HepG2 (cell line): Measurements from ENCODE around the gene NDE1. TPM values are rescaled to one million over a fixed set of nuclear protein-coding genes. Genes with fewer than 3 reads are reported as not detected.

Experiments used
- ARID2 ChIP-seq: sonication (generic); formaldehyde crosslinking; IDR thresholded peaks from 2 replicates; pipeline ENCODE4 v1.8.1; 2022; ENCODE audit warnings: mild to moderate bottlenecking, missing genetic modification reagents, borderline replicate concordance
- GTF3A ChIP-seq: sonication (generic); formaldehyde crosslinking; conservative IDR thresholded peaks from 2 replicates; pipeline ENCODE4 v1.4.0; 2020; ENCODE audit warnings: mild to moderate bottlenecking, missing genetic modification reagents
- ISX ChIP-seq: sonication (generic); formaldehyde crosslinking; conservative IDR thresholded peaks from 2 replicates; pipeline ENCODE4 v1.5.0; 2020; ENCODE audit warnings: missing genetic modification reagents
- NFYB ChIP-seq: sonication (generic); formaldehyde crosslinking; IDR thresholded peaks from 2 replicates; pipeline ENCODE4 v1.4.0; 2020; ENCODE audit warnings: missing genetic modification reagents
- TBX2 ChIP-seq: sonication (generic); formaldehyde crosslinking; IDR thresholded peaks from 2 replicates; pipeline ENCODE4 v1.5.0; 2020; ENCODE audit warnings: missing genetic modification reagents, mild to moderate bottlenecking, borderline replicate concordance
- ZFP41 ChIP-seq: sonication (generic); formaldehyde crosslinking; IDR thresholded peaks from 2 replicates; pipeline ENCODE4 v1.4.0; 2020; ENCODE audit warnings: mild to moderate bottlenecking, missing genetic modification reagents, borderline replicate concordance
- polyA plus RNA-seq, 8 experiments: library from polyadenylated mRNA; depleted of rRNA in 3 of 8; stranded (reverse) in 7 of 8; unstranded in 1 of 8; fragments of >200 nt; fragmentation: Illumina TruSeq in 4 of 8; extraction: Trizol in 4 of 8; gene quantifications; 2 replicates each; pipeline versions ENCODE4 v1.2.1 to v1.2.3, GENCODE V29; 2011 to 2016; ENCODE audit warnings: low read depth in 4 of 8, missing spikeins in 1 of 8, mixed read lengths in 1 of 8; ENCODE audit not compliant: insufficient read depth in 1 of 8
- total RNA-seq, 5 experiments: library from RNA; depleted of rRNA; stranded (reverse); fragments of >200 nt; fragmentation: Illumina TruSeq; extraction: Trizol; gene quantifications; 2 replicates each; pipeline ENCODE4 v1.2.3, GENCODE V29; 2016; ENCODE audit warnings: low read depth in 1 of 5
- TF ChIP-seq, protein P1 (sequence below): sonication (generic); formaldehyde crosslinking; IDR thresholded peaks from 2 replicates; pipeline ENCODE4 v1.9.0; 2021; ENCODE audit warnings: missing genetic modification reagents, borderline replicate concordance
- TF ChIP-seq, protein P2 (sequence below): sonication (generic); formaldehyde crosslinking; IDR thresholded peaks from 2 replicates; pipeline ENCODE4 v1.4.0; 2020; ENCODE audit warnings: mild to moderate bottlenecking, missing genetic modification reagents, borderline replicate concordance
- TF ChIP-seq, protein P3 (sequence below): sonication (generic); formaldehyde crosslinking; conservative IDR thresholded peaks from 2 replicates; pipeline ENCODE4 v1.4.0; 2020; ENCODE audit warnings: missing genetic modification reagents
- TF ChIP-seq, protein P4 (sequence below): sonication (generic); formaldehyde crosslinking; IDR thresholded peaks from 2 replicates; pipeline ENCODE4 v1.8.1; 2023; ENCODE audit warnings: mild to moderate bottlenecking, missing genetic modification reagents, borderline replicate concordance
- TF ChIP-seq, protein P5 (sequence below): sonication (generic); formaldehyde crosslinking; IDR thresholded peaks from 2 replicates; pipeline ENCODE4 v1.4.0; 2020; ENCODE audit warnings: mild to moderate bottlenecking, missing genetic modification reagents

The NDE1 gene
- total and polyA plus RNA-seq, 2 of the 13 experiments (the other 11 are each of a cell fraction or from before 2014, with no cell fraction given): 40.9 to 72.5 TPM

DNA sequence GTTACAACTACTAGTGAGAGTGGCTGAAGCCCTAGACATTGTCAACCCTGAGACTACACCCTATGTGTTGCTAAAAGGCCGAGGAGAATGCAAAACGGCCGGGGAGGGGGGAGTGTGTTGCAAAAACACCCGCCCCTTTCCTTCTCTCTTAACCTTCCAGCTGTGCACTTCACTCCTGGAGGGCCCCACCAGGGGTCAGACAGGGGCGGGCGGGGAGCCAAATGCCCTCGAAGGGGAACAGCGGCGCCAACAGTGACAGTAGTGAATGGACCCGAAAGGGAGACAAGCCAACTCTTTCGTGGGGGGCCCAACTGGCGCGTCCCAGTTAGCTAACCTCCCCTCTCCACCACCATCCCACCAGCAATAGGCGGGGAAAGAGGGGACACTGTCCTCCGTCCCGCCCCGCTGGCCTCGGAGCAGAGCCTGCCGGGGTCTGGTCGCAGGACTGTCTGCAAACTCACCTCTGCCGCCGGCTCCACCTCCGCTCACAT, 7.4 kb upstream of the NDE1 start (continued):
- TF ChIP-seq, protein P1, sequence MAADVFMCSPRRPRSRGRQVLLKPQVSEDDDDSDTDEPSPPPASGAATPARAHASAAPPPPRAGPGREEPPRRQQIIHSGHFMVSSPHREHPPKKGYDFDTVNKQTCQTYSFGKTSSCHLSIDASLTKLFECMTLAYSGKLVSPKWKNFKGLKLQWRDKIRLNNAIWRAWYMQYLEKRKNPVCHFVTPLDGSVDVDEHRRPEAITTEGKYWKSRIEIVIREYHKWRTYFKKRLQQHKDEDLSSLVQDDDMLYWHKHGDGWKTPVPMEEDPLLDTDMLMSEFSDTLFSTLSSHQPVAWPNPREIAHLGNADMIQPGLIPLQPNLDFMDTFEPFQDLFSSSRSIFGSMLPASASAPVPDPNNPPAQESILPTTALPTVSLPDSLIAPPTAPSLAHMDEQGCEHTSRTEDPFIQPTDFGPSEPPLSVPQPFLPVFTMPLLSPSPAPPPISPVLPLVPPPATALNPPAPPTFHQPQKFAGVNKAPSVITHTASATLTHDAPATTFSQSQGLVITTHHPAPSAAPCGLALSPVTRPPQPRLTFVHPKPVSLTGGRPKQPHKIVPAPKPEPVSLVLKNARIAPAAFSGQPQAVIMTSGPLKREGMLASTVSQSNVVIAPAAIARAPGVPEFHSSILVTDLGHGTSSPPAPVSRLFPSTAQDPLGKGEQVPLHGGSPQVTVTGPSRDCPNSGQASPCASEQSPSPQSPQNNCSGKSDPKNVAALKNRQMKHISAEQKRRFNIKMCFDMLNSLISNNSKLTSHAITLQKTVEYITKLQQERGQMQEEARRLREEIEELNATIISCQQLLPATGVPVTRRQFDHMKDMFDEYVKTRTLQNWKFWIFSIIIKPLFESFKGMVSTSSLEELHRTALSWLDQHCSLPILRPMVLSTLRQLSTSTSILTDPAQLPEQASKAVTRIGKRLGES: no peak
- TF ChIP-seq ISX (CRISPR knock-in tag) (no peak), TBX2 (CRISPR knock-in tag) (peak; percentile 88), ZFP41 (CRISPR knock-in tag) (peak; percentile 43; the same call in 1 of the 2 replicates), NFYB (CRISPR knock-in tag) (peak; percentile 6; the same call in 1 of the 2 replicates), ARID2 (CRISPR knock-in tag) (peak; percentile 99), GTF3A (CRISPR knock-in tag) (peak; percentile 62; the same call in 1 of the 2 replicates)
- TF ChIP-seq, protein P2, sequence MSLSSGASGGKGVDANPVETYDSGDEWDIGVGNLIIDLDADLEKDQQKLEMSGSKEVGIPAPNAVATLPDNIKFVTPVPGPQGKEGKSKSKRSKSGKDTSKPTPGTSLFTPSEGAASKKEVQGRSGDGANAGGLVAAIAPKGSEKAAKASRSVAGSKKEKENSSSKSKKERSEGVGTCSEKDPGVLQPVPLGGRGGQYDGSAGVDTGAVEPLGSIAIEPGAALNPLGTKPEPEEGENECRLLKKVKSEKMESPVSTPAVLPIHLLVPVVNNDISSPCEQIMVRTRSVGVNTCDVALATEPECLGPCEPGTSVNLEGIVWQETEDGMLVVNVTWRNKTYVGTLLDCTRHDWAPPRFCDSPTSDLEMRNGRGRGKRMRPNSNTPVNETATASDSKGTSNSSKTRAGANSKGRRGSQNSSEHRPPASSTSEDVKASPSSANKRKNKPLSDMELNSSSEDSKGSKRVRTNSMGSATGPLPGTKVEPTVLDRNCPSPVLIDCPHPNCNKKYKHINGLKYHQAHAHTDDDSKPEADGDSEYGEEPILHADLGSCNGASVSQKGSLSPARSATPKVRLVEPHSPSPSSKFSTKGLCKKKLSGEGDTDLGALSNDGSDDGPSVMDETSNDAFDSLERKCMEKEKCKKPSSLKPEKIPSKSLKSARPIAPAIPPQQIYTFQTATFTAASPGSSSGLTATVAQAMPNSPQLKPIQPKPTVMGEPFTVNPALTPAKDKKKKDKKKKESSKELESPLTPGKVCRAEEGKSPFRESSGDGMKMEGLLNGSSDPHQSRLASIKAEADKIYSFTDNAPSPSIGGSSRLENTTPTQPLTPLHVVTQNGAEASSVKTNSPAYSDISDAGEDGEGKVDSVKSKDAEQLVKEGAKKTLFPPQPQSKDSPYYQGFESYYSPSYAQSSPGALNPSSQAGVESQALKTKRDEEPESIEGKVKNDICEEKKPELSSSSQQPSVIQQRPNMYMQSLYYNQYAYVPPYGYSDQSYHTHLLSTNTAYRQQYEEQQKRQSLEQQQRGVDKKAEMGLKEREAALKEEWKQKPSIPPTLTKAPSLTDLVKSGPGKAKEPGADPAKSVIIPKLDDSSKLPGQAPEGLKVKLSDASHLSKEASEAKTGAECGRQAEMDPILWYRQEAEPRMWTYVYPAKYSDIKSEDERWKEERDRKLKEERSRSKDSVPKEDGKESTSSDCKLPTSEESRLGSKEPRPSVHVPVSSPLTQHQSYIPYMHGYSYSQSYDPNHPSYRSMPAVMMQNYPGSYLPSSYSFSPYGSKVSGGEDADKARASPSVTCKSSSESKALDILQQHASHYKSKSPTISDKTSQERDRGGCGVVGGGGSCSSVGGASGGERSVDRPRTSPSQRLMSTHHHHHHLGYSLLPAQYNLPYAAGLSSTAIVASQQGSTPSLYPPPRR (CRISPR knock-in tag): peak; percentile 72; the same call in 1 of the 2 replicates
- TF ChIP-seq, protein P3, sequence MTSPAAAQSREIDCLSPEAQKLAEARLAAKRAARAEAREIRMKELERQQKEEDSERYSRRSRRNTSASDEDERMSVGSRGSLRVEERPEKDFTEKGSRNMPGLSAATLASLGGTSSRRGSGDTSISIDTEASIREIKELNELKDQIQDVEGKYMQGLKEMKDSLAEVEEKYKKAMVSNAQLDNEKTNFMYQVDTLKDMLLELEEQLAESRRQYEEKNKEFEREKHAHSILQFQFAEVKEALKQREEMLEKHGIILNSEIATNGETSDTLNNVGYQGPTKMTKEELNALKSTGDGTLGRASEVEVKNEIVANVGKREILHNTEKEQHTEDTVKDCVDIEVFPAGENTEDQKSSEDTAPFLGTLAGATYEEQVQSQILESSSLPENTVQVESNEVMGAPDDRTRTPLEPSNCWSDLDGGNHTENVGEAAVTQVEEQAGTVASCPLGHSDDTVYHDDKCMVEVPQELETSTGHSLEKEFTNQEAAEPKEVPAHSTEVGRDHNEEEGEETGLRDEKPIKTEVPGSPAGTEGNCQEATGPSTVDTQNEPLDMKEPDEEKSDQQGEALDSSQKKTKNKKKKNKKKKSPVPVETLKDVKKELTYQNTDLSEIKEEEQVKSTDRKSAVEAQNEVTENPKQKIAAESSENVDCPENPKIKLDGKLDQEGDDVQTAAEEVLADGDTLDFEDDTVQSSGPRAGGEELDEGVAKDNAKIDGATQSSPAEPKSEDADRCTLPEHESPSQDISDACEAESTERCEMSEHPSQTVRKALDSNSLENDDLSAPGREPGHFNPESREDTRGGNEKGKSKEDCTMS (CRISPR knock-in tag): peak; percentile 54; the same call in 1 of the 2 replicates
- TF ChIP-seq, protein P4, sequence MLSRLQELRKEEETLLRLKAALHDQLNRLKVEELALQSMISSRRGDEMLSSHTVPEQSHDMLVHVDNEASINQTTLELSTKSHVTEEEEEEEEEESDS (CRISPR knock-in tag): peak; percentile 74; the same call in 1 of the 2 replicates
- TF ChIP-seq, protein P5, sequence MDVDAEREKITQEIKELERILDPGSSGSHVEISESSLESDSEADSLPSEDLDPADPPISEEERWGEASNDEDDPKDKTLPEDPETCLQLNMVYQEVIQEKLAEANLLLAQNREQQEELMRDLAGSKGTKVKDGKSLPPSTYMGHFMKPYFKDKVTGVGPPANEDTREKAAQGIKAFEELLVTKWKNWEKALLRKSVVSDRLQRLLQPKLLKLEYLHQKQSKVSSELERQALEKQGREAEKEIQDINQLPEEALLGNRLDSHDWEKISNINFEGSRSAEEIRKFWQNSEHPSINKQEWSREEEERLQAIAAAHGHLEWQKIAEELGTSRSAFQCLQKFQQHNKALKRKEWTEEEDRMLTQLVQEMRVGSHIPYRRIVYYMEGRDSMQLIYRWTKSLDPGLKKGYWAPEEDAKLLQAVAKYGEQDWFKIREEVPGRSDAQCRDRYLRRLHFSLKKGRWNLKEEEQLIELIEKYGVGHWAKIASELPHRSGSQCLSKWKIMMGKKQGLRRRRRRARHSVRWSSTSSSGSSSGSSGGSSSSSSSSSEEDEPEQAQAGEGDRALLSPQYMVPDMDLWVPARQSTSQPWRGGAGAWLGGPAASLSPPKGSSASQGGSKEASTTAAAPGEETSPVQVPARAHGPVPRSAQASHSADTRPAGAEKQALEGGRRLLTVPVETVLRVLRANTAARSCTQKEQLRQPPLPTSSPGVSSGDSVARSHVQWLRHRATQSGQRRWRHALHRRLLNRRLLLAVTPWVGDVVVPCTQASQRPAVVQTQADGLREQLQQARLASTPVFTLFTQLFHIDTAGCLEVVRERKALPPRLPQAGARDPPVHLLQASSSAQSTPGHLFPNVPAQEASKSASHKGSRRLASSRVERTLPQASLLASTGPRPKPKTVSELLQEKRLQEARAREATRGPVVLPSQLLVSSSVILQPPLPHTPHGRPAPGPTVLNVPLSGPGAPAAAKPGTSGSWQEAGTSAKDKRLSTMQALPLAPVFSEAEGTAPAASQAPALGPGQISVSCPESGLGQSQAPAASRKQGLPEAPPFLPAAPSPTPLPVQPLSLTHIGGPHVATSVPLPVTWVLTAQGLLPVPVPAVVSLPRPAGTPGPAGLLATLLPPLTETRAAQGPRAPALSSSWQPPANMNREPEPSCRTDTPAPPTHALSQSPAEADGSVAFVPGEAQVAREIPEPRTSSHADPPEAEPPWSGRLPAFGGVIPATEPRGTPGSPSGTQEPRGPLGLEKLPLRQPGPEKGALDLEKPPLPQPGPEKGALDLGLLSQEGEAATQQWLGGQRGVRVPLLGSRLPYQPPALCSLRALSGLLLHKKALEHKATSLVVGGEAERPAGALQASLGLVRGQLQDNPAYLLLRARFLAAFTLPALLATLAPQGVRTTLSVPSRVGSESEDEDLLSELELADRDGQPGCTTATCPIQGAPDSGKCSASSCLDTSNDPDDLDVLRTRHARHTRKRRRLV: peak; percentile 8; the same call in 1 of the 2 replicates
